ENCODE measurements around the gene ZMIZ1.

ZMIZ1 gene

GRCh38 chr10:79137826-79138225 is 69.1 kb downstream of the ZMIZ1 start:
- Histone ChIP-seq H3K27me3 (ENCODE audit: control insufficient read depth in 2 of 2, insufficient read depth in 2 of 2, low read length in 2 of 2) (no peaks in the 10 kb centered on the region), H3K9ac (ENCODE audit: low read depth in 1 of 2, low read length in 2 of 2) (no peak overlapping the region), H3K4me3 (ENCODE audit: low read length in 2 of 2) (no peak overlapping the region), H3K4me1 (ENCODE audit: control insufficient read depth in 2 of 2, insufficient read depth in 2 of 2, low read length in 2 of 2) (peaks cover 16 to 29% of the 10 kb centered on the region in 2 donors), H3K36me3 (ENCODE audit: control insufficient read depth in 2 of 2, insufficient read depth in 2 of 2, low read length in 2 of 2) (peaks cover 15 to 32% of the 10 kb centered on the region in 2 donors), H3K9me3 (ENCODE audit: control insufficient read depth in 2 of 2, low read length in 2 of 2) (no peaks in the 10 kb centered on the region), H3K27ac (ENCODE audit: low read depth in 2 of 2, low read length in 2 of 2) (peak overlapping the region; percentile 45 to 49)

- Histone ChIP-seq H3K4me1 (ENCODE audit: control insufficient read depth in 2 of 2, insufficient read depth in 2 of 2, low read length in 2 of 2) (peaks cover 16 to 29% of the 10 kb centered on the region in 2 donors), H3K27ac (ENCODE audit: low read depth in 2 of 2, low read length in 2 of 2) (peak overlapping the region; percentile 49 to 54), H3K9ac (ENCODE audit: low read depth in 1 of 2, low read length in 2 of 2) (no peak overlapping the region), H3K27me3 (ENCODE audit: control insufficient read depth in 2 of 2, insufficient read depth in 2 of 2, low read length in 2 of 2) (no peaks in the 10 kb centered on the region), H3K4me3 (ENCODE audit: low read length in 2 of 2) (no peak overlapping the region), H3K36me3 (ENCODE audit: control insufficient read depth in 2 of 2, insufficient read depth in 2 of 2, low read length in 2 of 2) (peaks cover 15 to 36% of the 10 kb centered on the region in 2 donors), H3K9me3 (ENCODE audit: control insufficient read depth in 2 of 2, low read length in 2 of 2) (no peaks in the 10 kb centered on the region)
These were observed 69.8 kb downstream of the ZMIZ1 start for GRCh38 chr10:79138449-79139123.

GRCh38 chr10:79139124-79139835 is 70.5 kb downstream of the ZMIZ1 start:
- peak overlapping the region in 1 of 2 donors; percentile 5 for H3K9ac ChIP-seq (ENCODE audit: low read depth in 1 of 2, low read length in 2 of 2)
- H3K27ac ChIP-seq (ENCODE audit: low read depth in 2 of 2, low read length in 2 of 2), result peak overlapping the region; percentile 45 to 54
- H3K27me3 ChIP-seq (ENCODE audit: control insufficient read depth in 2 of 2, insufficient read depth in 2 of 2, low read length in 2 of 2), result no peaks in the 10 kb centered on the region
- H3K36me3 ChIP-seq (ENCODE audit: control insufficient read depth in 2 of 2, insufficient read depth in 2 of 2, low read length in 2 of 2), result peaks cover 15 to 38% of the 10 kb centered on the region in 2 donors
- no peak overlapping the region for H3K4me3 ChIP-seq (ENCODE audit: low read length in 2 of 2)
- H3K4me1 ChIP-seq (ENCODE audit: control insufficient read depth in 2 of 2, insufficient read depth in 2 of 2, low read length in 2 of 2), result peaks cover 16 to 29% of the 10 kb centered on the region in 2 donors
- no peaks in the 10 kb centered on the region for H3K9me3 ChIP-seq (ENCODE audit: control insufficient read depth in 2 of 2, low read length in 2 of 2)

GRCh38 chr10:79140085-79140793 is 71.5 kb downstream of the ZMIZ1 start:
- H3K27me3 ChIP-seq (ENCODE audit: control insufficient read depth in 2 of 2, insufficient read depth in 2 of 2, low read length in 2 of 2), result no peaks in the 10 kb centered on the region
- no peak overlapping the region for H3K4me3 ChIP-seq (ENCODE audit: low read length in 2 of 2)
- peaks cover 15 to 40% of the 10 kb centered on the region in 2 donors for H3K36me3 ChIP-seq (ENCODE audit: control insufficient read depth in 2 of 2, insufficient read depth in 2 of 2, low read length in 2 of 2)
- peaks cover 20 to 32% of the 10 kb centered on the region in 2 donors for H3K4me1 ChIP-seq (ENCODE audit: control insufficient read depth in 2 of 2, insufficient read depth in 2 of 2, low read length in 2 of 2)
- no peak overlapping the region for H3K9ac ChIP-seq (ENCODE audit: low read depth in 1 of 2, low read length in 2 of 2)
- peak overlapping the region; percentile 45 to 54 for H3K27ac ChIP-seq (ENCODE audit: low read depth in 2 of 2, low read length in 2 of 2)
- no peaks in the 10 kb centered on the region for H3K9me3 ChIP-seq (ENCODE audit: control insufficient read depth in 2 of 2, low read length in 2 of 2)

GRCh38 chr10:79140855-79141254 is 72.1 kb downstream of the ZMIZ1 start:
- no peak overlapping the region for H3K27ac ChIP-seq (ENCODE audit: low read depth in 2 of 2, low read length in 2 of 2)
- peaks cover 15 to 40% of the 10 kb centered on the region in 2 donors for H3K36me3 ChIP-seq (ENCODE audit: control insufficient read depth in 2 of 2, insufficient read depth in 2 of 2, low read length in 2 of 2)

GRCh38 chr10:79142064-79142491 is 73.3 kb downstream of the ZMIZ1 start:
- Histone ChIP-seq H3K9ac (ENCODE audit: low read depth in 1 of 2, low read length in 2 of 2) (no peak overlapping the region), H3K4me1 (ENCODE audit: control insufficient read depth in 2 of 2, insufficient read depth in 2 of 2, low read length in 2 of 2) (peaks cover 32 to 43% of the 10 kb centered on the region in 2 donors)

More at GRCh38 chr10:79140855-79141254, 72.1 kb downstream of the ZMIZ1 start:
- no peaks in the 10 kb centered on the region for H3K9me3 ChIP-seq (ENCODE audit: control insufficient read depth in 2 of 2, low read length in 2 of 2)
- H3K9ac ChIP-seq (ENCODE audit: low read depth in 1 of 2, low read length in 2 of 2), result no peak overlapping the region
- H3K27me3 ChIP-seq (ENCODE audit: control insufficient read depth in 2 of 2, insufficient read depth in 2 of 2, low read length in 2 of 2), result no peaks in the 10 kb centered on the region
- H3K4me1 ChIP-seq (ENCODE audit: control insufficient read depth in 2 of 2, insufficient read depth in 2 of 2, low read length in 2 of 2), result peaks cover 24 to 38% of the 10 kb centered on the region in 2 donors
- H3K4me3 ChIP-seq (ENCODE audit: low read length in 2 of 2), result no peak overlapping the region

GRCh38 chr10:79142522-79143309 is 74.0 kb downstream of the ZMIZ1 start:
- Histone ChIP-seq H3K4me3 (ENCODE audit: low read length in 2 of 2) (no peak overlapping the region), H3K9me3 (ENCODE audit: control insufficient read depth in 2 of 2, low read length in 2 of 2) (no peaks in the 10 kb centered on the region), H3K27ac (ENCODE audit: low read depth in 2 of 2, low read length in 2 of 2) (no peak overlapping the region), H3K27me3 (ENCODE audit: control insufficient read depth in 2 of 2, insufficient read depth in 2 of 2, low read length in 2 of 2) (no peaks in the 10 kb centered on the region), H3K36me3 (ENCODE audit: control insufficient read depth in 2 of 2, insufficient read depth in 2 of 2, low read length in 2 of 2) (peaks cover 15 to 40% of the 10 kb centered on the region in 2 donors), H3K4me1 (ENCODE audit: control insufficient read depth in 2 of 2, insufficient read depth in 2 of 2, low read length in 2 of 2) (peaks cover 31 to 41% of the 10 kb centered on the region in 2 donors), H3K9ac (ENCODE audit: low read depth in 1 of 2, low read length in 2 of 2) (no peak overlapping the region)

More at GRCh38 chr10:79142064-79142491, 73.3 kb downstream of the ZMIZ1 start:
- no peaks in the 10 kb centered on the region for H3K27me3 ChIP-seq (ENCODE audit: control insufficient read depth in 2 of 2, insufficient read depth in 2 of 2, low read length in 2 of 2)
- no peaks in the 10 kb centered on the region for H3K9me3 ChIP-seq (ENCODE audit: control insufficient read depth in 2 of 2, low read length in 2 of 2)
- peaks cover 15 to 40% of the 10 kb centered on the region in 2 donors for H3K36me3 ChIP-seq (ENCODE audit: control insufficient read depth in 2 of 2, insufficient read depth in 2 of 2, low read length in 2 of 2)
- H3K4me3 ChIP-seq (ENCODE audit: low read length in 2 of 2), result no peak overlapping the region
- H3K27ac ChIP-seq (ENCODE audit: low read depth in 2 of 2, low read length in 2 of 2), result no peak overlapping the region

GRCh38 chr10:79143879-79144278 is 75.1 kb downstream of the ZMIZ1 start:
- Histone ChIP-seq H3K36me3 (ENCODE audit: control insufficient read depth in 2 of 2, insufficient read depth in 2 of 2, low read length in 2 of 2) (peaks cover 15 to 40% of the 10 kb centered on the region in 2 donors), H3K9me3 (ENCODE audit: control insufficient read depth in 2 of 2, low read length in 2 of 2) (no peaks in the 10 kb centered on the region), H3K4me1 (ENCODE audit: control insufficient read depth in 2 of 2, insufficient read depth in 2 of 2, low read length in 2 of 2) (peaks cover 36 to 44% of the 10 kb centered on the region in 2 donors), H3K27me3 (ENCODE audit: control insufficient read depth in 2 of 2, insufficient read depth in 2 of 2, low read length in 2 of 2) (no peaks in the 10 kb centered on the region), H3K27ac (ENCODE audit: low read depth in 2 of 2, low read length in 2 of 2) (no peak overlapping the region), H3K9ac (ENCODE audit: low read depth in 1 of 2, low read length in 2 of 2) (no peak overlapping the region), H3K4me3 (ENCODE audit: low read length in 2 of 2) (no peak overlapping the region)

- Histone ChIP-seq H3K9ac (ENCODE audit: low read depth in 1 of 2, low read length in 2 of 2) (no peak overlapping the region), H3K36me3 (ENCODE audit: control insufficient read depth in 2 of 2, insufficient read depth in 2 of 2, low read length in 2 of 2) (peaks cover 13 to 40% of the 10 kb centered on the region in 2 donors)
These were observed 75.8 kb downstream of the ZMIZ1 start for GRCh38 chr10:79144351-79145173.

More at GRCh38 chr10:79144351-79145173, 75.8 kb downstream of the ZMIZ1 start:
- no peaks in the 10 kb centered on the region for H3K9me3 ChIP-seq (ENCODE audit: control insufficient read depth in 2 of 2, low read length in 2 of 2)
- H3K4me3 ChIP-seq (ENCODE audit: low read length in 2 of 2), result no peak overlapping the region
- H3K27ac ChIP-seq (ENCODE audit: low read depth in 2 of 2, low read length in 2 of 2), result peak overlapping the region; percentile 8 to 32
- H3K27me3 ChIP-seq (ENCODE audit: control insufficient read depth in 2 of 2, insufficient read depth in 2 of 2, low read length in 2 of 2), result no peaks in the 10 kb centered on the region
- H3K4me1 ChIP-seq (ENCODE audit: control insufficient read depth in 2 of 2, insufficient read depth in 2 of 2, low read length in 2 of 2), result peaks cover 42 to 47% of the 10 kb centered on the region in 2 donors

All from mucosa of rectum (tissue), 2 donors.